ENCODE data around the gene PDE4D. TPM values are rescaled to one million over a fixed set of nuclear protein-coding genes. Genes with fewer than 3 reads are reported as not detected.
"Not testable (repeated sequence)": the region's sequence is repeated elsewhere in the genome, so short reads cannot be mapped to it uniquely, and the experiment has no call there.

PDE4D gene
- total RNA-seq, 1 experiment from 2014 or later: 1.0 TPM

- DNase-seq (ENCODE audit: low read depth): peak; percentile 24
These were observed 93.1 kb downstream of the PDE4D start for GRCh38 chr5:59800347-59800893.

GRCh38 chr5:59799668-59800346 is 93.7 kb downstream of the PDE4D start:
- DNase-seq (ENCODE audit: low read depth): peak; percentile 54

- peak; percentile 50 for DNase-seq (ENCODE audit: low read depth)
These were observed 94.5 kb downstream of the PDE4D start for GRCh38 chr5:59798862-59799667.

- DNase-seq (ENCODE audit: low read depth): no peak
These were observed 98.4 kb downstream of the PDE4D start for GRCh38 chr5:59795141-59795540.

- peak; percentile 91 for DNase-seq (ENCODE audit: low read depth)
These were observed 100.4 kb downstream of the PDE4D start for GRCh38 chr5:59792983-59793585.

GRCh38 chr5:59791617-59792016 is 101.9 kb downstream of the PDE4D start:
- no peak for DNase-seq (ENCODE audit: low read depth)

- no peak for DNase-seq (ENCODE audit: low read depth)
These were observed 102.6 kb downstream of the PDE4D start for GRCh38 chr5:59790776-59791475.

GRCh38 chr5:59790376-59790775 is 103.2 kb downstream of the PDE4D start:
- DNase-seq (ENCODE audit: low read depth): peak; percentile 81

GRCh38 chr5:59789894-59790293 is 103.6 kb downstream of the PDE4D start:
- no peak for DNase-seq (ENCODE audit: low read depth)

GRCh38 chr5:59789197-59789596 is 104.3 kb downstream of the PDE4D start:
- no peak for DNase-seq (ENCODE audit: low read depth)

GRCh38 chr5:59786334-59786805 is 107.2 kb downstream of the PDE4D start:
- peak; percentile 70 for DNase-seq (ENCODE audit: low read depth)

- no peak for DNase-seq (ENCODE audit: low read depth)
These were observed 107.7 kb downstream of the PDE4D start for GRCh38 chr5:59785676-59786333.

GRCh38 chr5:59784708-59785107 is 108.8 kb downstream of the PDE4D start:
- not testable (repeated sequence) for DNase-seq (ENCODE audit: low read depth)

GRCh38 chr5:59783264-59783663 is 110.3 kb downstream of the PDE4D start:
- DNase-seq (ENCODE audit: low read depth): no peak

- DNase-seq (ENCODE audit: low read depth): no peak
These were observed 110.7 kb downstream of the PDE4D start for GRCh38 chr5:59782856-59783255.

GRCh38 chr5:59779453-59779852 is 114.1 kb downstream of the PDE4D start:
- DNase-seq (ENCODE audit: low read depth): no peak

GRCh38 chr5:59777028-59777427 is 116.5 kb downstream of the PDE4D start:
- no peak for DNase-seq (ENCODE audit: low read depth)

- peak; percentile 29 for DNase-seq (ENCODE audit: low read depth)
These were observed 120.2 kb downstream of the PDE4D start for GRCh38 chr5:59773294-59773693.

GRCh38 chr5:59772757-59773156 is 120.8 kb downstream of the PDE4D start:
- DNase-seq (ENCODE audit: low read depth): no peak

- DNase-seq (ENCODE audit: low read depth): no peak
These were observed 121.3 kb downstream of the PDE4D start for GRCh38 chr5:59772206-59772605.

GRCh38 chr5:59770953-59771352 is 122.6 kb downstream of the PDE4D start:
- DNase-seq (ENCODE audit: low read depth): no peak

All from HT1080 (cell line).